NCI-H146 (cell line): ENCODE data around the gene LRRC32.

Source experiments
- DNase-seq: peaks from one replicate; lab custom pipeline; 2025; lab: John Stamatoyannopoulos, UW

LRRC32 gene, protein sequence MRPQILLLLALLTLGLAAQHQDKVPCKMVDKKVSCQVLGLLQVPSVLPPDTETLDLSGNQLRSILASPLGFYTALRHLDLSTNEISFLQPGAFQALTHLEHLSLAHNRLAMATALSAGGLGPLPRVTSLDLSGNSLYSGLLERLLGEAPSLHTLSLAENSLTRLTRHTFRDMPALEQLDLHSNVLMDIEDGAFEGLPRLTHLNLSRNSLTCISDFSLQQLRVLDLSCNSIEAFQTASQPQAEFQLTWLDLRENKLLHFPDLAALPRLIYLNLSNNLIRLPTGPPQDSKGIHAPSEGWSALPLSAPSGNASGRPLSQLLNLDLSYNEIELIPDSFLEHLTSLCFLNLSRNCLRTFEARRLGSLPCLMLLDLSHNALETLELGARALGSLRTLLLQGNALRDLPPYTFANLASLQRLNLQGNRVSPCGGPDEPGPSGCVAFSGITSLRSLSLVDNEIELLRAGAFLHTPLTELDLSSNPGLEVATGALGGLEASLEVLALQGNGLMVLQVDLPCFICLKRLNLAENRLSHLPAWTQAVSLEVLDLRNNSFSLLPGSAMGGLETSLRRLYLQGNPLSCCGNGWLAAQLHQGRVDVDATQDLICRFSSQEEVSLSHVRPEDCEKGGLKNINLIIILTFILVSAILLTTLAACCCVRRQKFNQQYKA

DNA sequence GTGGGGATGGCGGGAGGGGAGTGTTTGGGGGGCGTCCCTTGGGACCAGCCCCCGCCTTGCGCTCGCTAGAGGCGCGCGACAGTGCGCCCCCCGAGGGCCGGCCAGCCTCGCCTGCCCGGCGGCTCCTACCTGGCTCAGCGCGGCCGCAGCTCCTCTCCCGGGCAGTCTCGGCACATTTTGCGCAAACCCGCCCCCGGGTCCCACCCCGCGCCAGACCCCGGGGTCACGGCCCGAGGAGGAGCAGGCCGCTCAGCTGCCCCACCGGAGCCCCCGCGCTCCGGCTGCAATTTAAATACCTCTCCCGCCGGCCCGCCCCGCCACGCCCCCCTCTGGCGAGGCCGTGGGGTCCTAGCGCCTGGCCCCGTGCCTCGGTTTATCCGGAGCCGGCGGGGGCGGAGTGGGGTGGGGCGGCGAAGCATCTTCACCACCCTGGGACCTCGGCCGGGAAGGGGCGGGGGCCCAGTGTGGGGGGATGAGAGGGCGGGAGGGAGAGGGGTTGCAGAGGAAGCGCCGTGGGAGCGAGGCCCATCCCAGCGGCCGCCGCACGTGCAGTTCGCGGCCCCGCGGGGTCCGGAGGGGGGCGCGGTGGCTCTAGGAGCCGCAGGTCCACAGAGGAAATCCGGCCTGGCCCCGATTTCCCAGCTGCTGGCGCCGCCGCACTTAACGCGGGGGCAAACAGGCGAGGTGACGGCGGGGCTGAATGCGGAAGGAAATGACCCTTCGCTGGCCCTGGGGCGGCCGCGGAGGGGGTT lies at the start of gene LRRC32:
TSS of gene LRRC32 (minus strand) at position 263 of the 752 bp plus-strand sequence. CDS start 4,793 bp downstream, outside the sequence.
- DNase-seq: peak; percentile 29

DNA sequence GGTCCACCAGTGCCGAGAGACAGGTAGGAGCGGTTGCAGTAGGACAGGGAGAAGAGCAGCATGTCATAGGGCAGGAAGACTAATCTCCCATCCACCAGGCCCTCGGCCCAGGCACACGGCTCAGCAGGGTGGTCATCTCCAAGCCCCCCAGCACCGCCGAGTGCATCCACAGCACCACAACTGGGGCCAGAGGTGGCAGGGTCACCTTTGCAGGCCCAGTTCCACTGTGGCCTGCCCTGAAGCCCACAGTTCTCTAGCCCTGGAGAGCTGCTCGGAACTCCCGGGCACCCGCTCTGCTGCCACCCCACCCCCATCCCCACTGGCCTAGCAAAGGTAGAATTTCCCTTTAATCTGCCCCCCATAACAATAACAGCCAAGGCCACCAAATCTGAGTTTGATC lies 49.1 kb upstream of the LRRC32 start:
- DNase-seq: no peak

- DNase-seq: no peak
Observed at GRCh38 chr11:76719281-76719680, 48.7 kb upstream of the LRRC32 start.

- no peak for DNase-seq
Observed at GRCh38 chr11:76717816-76718215, 47.3 kb upstream of the LRRC32 start.

- DNase-seq: no peak
Observed at GRCh38 chr11:76717369-76717768, 46.8 kb upstream of the LRRC32 start.

GRCh38 chr11:76716268-76716667 lies 45.7 kb upstream of the LRRC32 start:
- no peak for DNase-seq

DNA sequence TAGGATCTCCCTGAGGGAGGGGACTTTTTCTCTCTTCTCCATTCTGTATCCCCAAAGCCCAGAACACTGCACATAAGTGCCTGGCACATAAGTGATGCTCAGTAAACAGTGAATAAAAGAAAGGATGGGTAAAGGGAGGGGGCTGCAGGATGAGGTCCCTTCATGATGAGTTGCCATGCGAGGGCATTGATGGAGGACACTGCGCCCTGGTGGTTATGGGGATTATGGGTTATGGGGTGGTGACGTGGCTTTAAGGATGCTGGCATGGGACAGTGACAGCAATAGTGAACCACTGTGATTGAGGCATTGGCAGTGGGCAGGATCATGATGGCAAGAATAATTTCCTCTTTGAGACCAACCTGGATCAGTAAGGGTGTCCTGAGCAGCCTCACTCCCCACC lies 43.9 kb upstream of the LRRC32 start:
- DNase-seq: no peak

DNA sequence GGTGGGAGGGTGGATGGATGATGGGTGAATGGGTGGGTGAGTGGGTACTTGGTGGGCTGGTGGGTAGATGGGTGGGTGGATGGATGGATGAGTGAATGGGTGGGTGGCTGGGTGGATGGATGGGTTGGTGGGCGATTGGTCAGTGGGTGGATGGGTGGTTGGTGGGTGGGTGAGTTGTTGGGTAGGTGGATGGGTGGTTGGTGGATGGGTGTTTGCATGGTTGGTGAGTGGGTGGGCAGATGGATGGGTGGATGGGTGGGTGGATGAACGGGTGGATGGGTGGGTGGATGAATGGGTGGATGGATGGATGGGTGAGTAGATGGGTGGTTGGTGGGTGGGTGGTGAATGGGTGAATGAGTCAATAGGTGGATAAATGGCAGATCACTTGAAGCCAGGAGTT lies 43.0 kb upstream of the LRRC32 start:
- DNase-seq: no peak

DNA sequence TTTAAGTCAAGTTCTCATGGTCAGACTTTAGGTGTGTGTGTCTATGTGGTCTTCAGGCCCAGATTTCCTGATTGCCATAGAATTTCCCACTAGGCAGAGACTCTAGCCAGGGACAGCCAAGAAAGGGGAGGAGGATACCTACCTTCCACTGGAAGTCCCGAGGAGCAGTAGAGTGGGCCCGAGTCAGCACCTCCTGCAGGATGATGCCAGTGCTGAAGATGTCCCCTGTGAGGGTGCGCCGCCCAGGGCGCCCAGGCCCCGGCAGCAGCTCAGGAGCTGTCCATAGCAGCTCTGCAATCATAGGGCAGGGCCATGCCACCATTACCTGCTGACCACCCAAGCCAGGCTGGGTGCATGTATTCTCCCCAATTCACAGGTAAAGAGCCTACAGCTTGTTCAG lies 41.6 kb upstream of the LRRC32 start:
- DNase-seq: no peak

GRCh38 chr11:76709756-76710155 lies 39.2 kb upstream of the LRRC32 start:
- no peak for DNase-seq

- DNase-seq: no peak
Observed at GRCh38 chr11:76708972-76709660, 38.6 kb upstream of the LRRC32 start.

- no peak for DNase-seq
Observed at GRCh38 chr11:76707293-76707825, 36.8 kb upstream of the LRRC32 start.

- no peak for DNase-seq
Observed at GRCh38 chr11:76706667-76707066, 36.1 kb upstream of the LRRC32 start.

- DNase-seq: no peak
Observed at GRCh38 chr11:76705826-76706225, 35.3 kb upstream of the LRRC32 start.

DNA sequence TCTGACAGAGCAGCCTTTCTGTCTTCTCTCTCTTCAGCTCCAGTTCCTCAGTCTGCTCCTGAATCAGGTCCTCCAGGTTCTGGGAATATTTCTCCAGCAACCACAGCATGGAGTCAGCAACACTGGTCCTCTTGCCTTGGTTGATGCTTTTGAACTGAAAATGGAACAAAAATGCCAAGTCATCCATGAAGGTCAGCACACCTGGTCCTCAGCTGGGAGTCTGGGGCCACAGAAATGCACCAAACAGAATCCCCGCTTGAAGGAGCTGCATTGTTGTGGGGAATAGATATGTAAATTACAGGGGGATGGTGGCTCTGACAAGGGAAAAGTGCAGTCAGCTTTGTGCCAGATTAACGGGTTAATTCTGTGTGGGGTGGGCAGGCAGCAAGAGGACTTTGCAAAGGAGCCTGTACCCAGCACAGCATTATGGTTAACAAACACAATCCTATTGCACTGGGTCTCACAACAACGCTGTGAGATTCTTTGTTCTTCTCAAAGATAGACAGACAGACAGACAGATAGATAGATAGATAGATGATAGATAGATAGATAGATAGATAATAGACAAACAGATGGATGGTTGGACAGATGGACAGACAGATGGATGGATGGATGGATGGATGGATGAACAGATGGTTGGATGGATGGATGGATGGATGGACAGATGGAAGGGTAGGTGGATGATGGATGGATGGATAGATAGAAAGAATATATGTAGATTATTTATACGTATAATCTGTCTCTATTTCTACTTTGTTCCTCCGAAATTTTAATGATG lies 33.8 kb upstream of the LRRC32 start:
- no peak for DNase-seq

GRCh38 chr11:76703707-76704106 lies 33.2 kb upstream of the LRRC32 start:
- DNase-seq: no peak

DNA sequence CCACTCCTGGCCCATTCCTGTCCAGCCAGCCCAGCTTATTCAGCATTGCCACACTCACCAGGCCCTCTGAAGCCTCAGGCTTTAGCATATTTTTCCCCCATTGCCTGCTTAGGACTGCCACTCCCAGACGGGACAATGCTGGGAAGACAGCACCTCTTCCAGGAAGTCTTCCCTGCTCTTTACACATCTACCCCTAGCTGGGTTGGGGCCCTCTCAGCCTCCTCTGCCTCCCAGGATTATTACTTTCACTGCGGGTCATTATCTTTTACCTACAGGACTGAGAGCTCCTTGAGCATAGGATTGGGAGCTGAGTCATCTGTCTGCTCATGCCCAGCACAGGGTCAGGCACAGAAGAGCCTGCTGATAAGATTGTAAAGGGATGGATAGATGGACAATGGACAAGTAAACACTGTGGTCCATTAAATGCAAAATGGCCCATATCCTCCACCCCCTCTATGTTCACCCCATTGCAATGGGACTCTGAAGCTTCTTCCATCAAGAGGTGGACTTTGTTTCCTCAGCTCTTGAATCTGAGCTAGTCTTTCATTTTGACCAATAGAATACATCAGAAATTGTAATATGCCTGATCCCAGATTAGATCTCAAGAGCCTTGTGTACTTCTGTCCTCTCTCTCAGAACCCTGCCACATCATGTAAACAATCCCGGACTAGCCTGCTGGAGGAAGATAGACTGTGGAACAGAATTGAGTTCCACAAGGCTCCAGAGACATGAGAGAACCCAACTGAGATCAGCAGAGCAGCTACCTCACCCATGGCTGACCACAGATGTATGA lies 32.0 kb upstream of the LRRC32 start:
- DNase-seq: no peak

- no peak for DNase-seq
Observed at GRCh38 chr11:76701294-76702040, 30.9 kb upstream of the LRRC32 start.
